HUES48 (cell line): ENCODE results near the gene ZNF783.
"Not testable (repeated sequence)": the region's sequence is repeated elsewhere in the genome, so short reads cannot be mapped to it uniquely, and the experiment has no call there.

Experiments
- H3K27ac ChIP-seq: one replicate; pipeline ENCODE4 v1.7.0; 2013; ENCODE audit warnings: low read depth, low read length, inconsistent platforms
- H3K27me3 ChIP-seq: 2 replicates; pipeline ENCODE4 v1.6.1; 2013; ENCODE audit warnings: mild to moderate bottlenecking, low read length; ENCODE audit not compliant: control insufficient read depth, insufficient read depth
- H3K36me3 ChIP-seq: 2 replicates; pipeline ENCODE4 v1.6.1; 2013; ENCODE audit warnings: low read length; ENCODE audit not compliant: control insufficient read depth, insufficient read depth
- H3K4me1 ChIP-seq: 2 replicates; pipeline ENCODE4 v1.6.1; 2013; ENCODE audit warnings: mild to moderate bottlenecking, low read length; ENCODE audit not compliant: control insufficient read depth, insufficient read depth
- H3K4me3 ChIP-seq: 2 replicates; pipeline ENCODE4 v1.5.1; 2013; ENCODE audit warnings: mild to moderate bottlenecking, low read depth, low read length
- H3K9ac ChIP-seq: 2 replicates; pipeline ENCODE4 v1.6.1; 2013; ENCODE audit warnings: mild to moderate bottlenecking, low read depth, low read length, moderate library complexity
- H3K9me3 ChIP-seq: 2 replicates; pipeline ENCODE4 v1.6.1; 2013; ENCODE audit warnings: low read length; ENCODE audit not compliant: control insufficient read depth, insufficient read depth

The ZNF783 gene

GRCh38 chr7:149240637-149241036, 21.4 kb upstream of the ZNF783 start:
- no peaks in the 10 kb centered on the region for H3K27me3 ChIP-seq
- peaks cover 6% of the 10 kb centered on the region for H3K4me1 ChIP-seq
- H3K9ac ChIP-seq: 0 out of 2 replicates have a peak overlapping the region, but pooled peaks have one; percentile 25
- peak overlapping the region; percentile 97 for H3K4me3 ChIP-seq
- H3K36me3 ChIP-seq: no peaks in the 10 kb centered on the region
- H3K27ac ChIP-seq: no peak overlapping the region
- no peaks in the 10 kb centered on the region for H3K9me3 ChIP-seq

- peaks cover 6% of the 10 kb centered on the region for H3K4me1 ChIP-seq
- no peaks in the 10 kb centered on the region for H3K9me3 ChIP-seq
- no peak overlapping the region for H3K27ac ChIP-seq
- H3K9ac ChIP-seq: no peak overlapping the region
- H3K36me3 ChIP-seq: no peaks in the 10 kb centered on the region
- no peaks in the 10 kb centered on the region for H3K27me3 ChIP-seq
- H3K4me3 ChIP-seq: no peak overlapping the region
Observed at GRCh38 chr7:149241696-149242095, 20.3 kb upstream of the ZNF783 start.

- Histone ChIP-seq H3K27ac (no peak overlapping the region), H3K36me3 (peaks cover 4% of the 10 kb centered on the region; the same call in 1 of the 2 replicates), H3K4me3 (no peak overlapping the region), H3K27me3 (no peaks in the 10 kb centered on the region), H3K4me1 (peaks cover 4% of the 10 kb centered on the region), H3K9me3 (no peaks in the 10 kb centered on the region), H3K9ac (no peak overlapping the region)
Observed at GRCh38 chr7:149245244-149245643, 16.8 kb upstream of the ZNF783 start.

GRCh38 chr7:149245744-149246143, 16.3 kb upstream of the ZNF783 start:
- Histone ChIP-seq H3K4me1 (no peaks in the 10 kb centered on the region), H3K36me3 (peaks cover 8% of the 10 kb centered on the region), H3K27me3 (no peaks in the 10 kb centered on the region), H3K9me3 (no peaks in the 10 kb centered on the region), H3K4me3 (no peak overlapping the region), H3K9ac (no peak overlapping the region), H3K27ac (no peak overlapping the region)

GRCh38 chr7:149248777-149249176, 13.2 kb upstream of the ZNF783 start:
- H3K9ac ChIP-seq: no peak overlapping the region
- no peaks in the 10 kb centered on the region for H3K27me3 ChIP-seq
- no peaks in the 10 kb centered on the region for H3K9me3 ChIP-seq
- H3K27ac ChIP-seq: no peak overlapping the region
- no peak overlapping the region for H3K4me3 ChIP-seq
- no peaks in the 10 kb centered on the region for H3K4me1 ChIP-seq
- H3K36me3 ChIP-seq: peaks cover 36% of the 10 kb centered on the region

- H3K36me3 ChIP-seq: peaks cover 49% of the 10 kb centered on the region
- H3K9ac ChIP-seq, H3K9me3 ChIP-seq, H3K27me3 ChIP-seq, H3K4me1 ChIP-seq, H3K4me3 ChIP-seq, H3K27ac ChIP-seq: not testable (repeated sequence)
Observed at GRCh38 chr7:149250151-149250550, 11.8 kb upstream of the ZNF783 start.

- H3K36me3 ChIP-seq: peaks cover 61% of the 10 kb centered on the region
- not testable (repeated sequence) for H3K9ac ChIP-seq, H3K27ac ChIP-seq, H3K4me1 ChIP-seq, H3K27me3 ChIP-seq, H3K4me3 ChIP-seq, H3K9me3 ChIP-seq
Observed at GRCh38 chr7:149251518-149251917, 10.5 kb upstream of the ZNF783 start.

GRCh38 chr7:149252378-149252777, 9.6 kb upstream of the ZNF783 start:
- H3K9ac ChIP-seq: no peak overlapping the region
- no peaks in the 10 kb centered on the region for H3K9me3 ChIP-seq
- H3K4me1 ChIP-seq: no peaks in the 10 kb centered on the region
- no peak overlapping the region for H3K4me3 ChIP-seq
- peaks cover 61% of the 10 kb centered on the region for H3K36me3 ChIP-seq
- H3K27me3 ChIP-seq: no peaks in the 10 kb centered on the region
- no peak overlapping the region for H3K27ac ChIP-seq

- Histone ChIP-seq H3K9me3 (no peaks in the 10 kb centered on the region), H3K27ac (no peak overlapping the region), H3K4me1 (no peaks in the 10 kb centered on the region), H3K36me3 (peaks cover 61% of the 10 kb centered on the region), H3K27me3 (no peaks in the 10 kb centered on the region), H3K4me3 (no peak overlapping the region), H3K9ac (no peak overlapping the region)
Observed at GRCh38 chr7:149253665-149254064, 8.3 kb upstream of the ZNF783 start.

- peaks cover 61% of the 10 kb centered on the region for H3K36me3 ChIP-seq
- H3K9ac ChIP-seq: no peak overlapping the region
- no peak overlapping the region for H3K27ac ChIP-seq
- no peak overlapping the region for H3K4me3 ChIP-seq
- H3K27me3 ChIP-seq: no peaks in the 10 kb centered on the region
- H3K4me1 ChIP-seq: no peaks in the 10 kb centered on the region
- no peaks in the 10 kb centered on the region for H3K9me3 ChIP-seq
Observed at GRCh38 chr7:149254181-149254858, 7.7 kb upstream of the ZNF783 start.

GRCh38 chr7:149255174-149255573, 6.8 kb upstream of the ZNF783 start:
- Histone ChIP-seq H3K36me3 (peaks cover 58% of the 10 kb centered on the region), H3K27me3 (no peaks in the 10 kb centered on the region), H3K4me3 (no peak overlapping the region), H3K4me1 (no peaks in the 10 kb centered on the region), H3K9ac (no peak overlapping the region), H3K27ac (no peak overlapping the region), H3K9me3 (no peaks in the 10 kb centered on the region)
